Activated CD8-positive, alpha-beta T cell treated with anti-CD3 and anti-CD28 coated beads for 36 hours (primary cell): ENCODE data around the gene DPPA5. TPM values are rescaled to one million over a fixed set of nuclear protein-coding genes. Genes with fewer than 3 reads are reported as not detected.
"Not testable (repeated sequence)": the region's sequence is repeated elsewhere in the genome, so short reads cannot be mapped to it uniquely, and the experiment has no call there.

Experiments used
- ATAC-seq: fragments of 200-7000 bp; cut with Tn5 transposase; one replicate; pipeline ENCODE4 v1.10.0; 2021; ENCODE audit warnings: mild to moderate bottlenecking, moderate library complexity
- CTCF ChIA-PET: fragments of 350-600 bp; sonication (Branson Sonifier 250); formaldehyde crosslinking; loops from one replicate; lab custom pipeline; 2021; ENCODE audit warnings: antibody characterized with exemption; lab: Charles Lee
- POLR2A ChIA-PET: fragments of 350-600 bp; sonication (Branson Sonifier 250); formaldehyde crosslinking; loops from one replicate; lab custom pipeline; 2021; ENCODE audit warnings: antibody characterized with exemption; lab: Charles Lee
- DNase-seq: peaks from one replicate; pipeline ENCODE4 v3.0.0-alpha.2; 2020
- H3K27ac Mint-ChIP-seq: one replicate; pipeline ENCODE4 v1.8.0; 2021; ENCODE audit warnings: mild to moderate bottlenecking, mixed read lengths
- H3K27me3 Mint-ChIP-seq: one replicate; pipeline ENCODE4 v1.8.0; 2021; ENCODE audit warnings: mixed read lengths
- H3K36me3 Mint-ChIP-seq: one replicate; pipeline ENCODE4 v1.8.0; 2021; ENCODE audit warnings: low read depth, mixed read lengths
- H3K4me1 Mint-ChIP-seq: one replicate; pipeline ENCODE4 v1.8.0; 2021; ENCODE audit warnings: low read depth, mixed read lengths
- H3K4me3 Mint-ChIP-seq: one replicate; pipeline ENCODE4 v1.8.0; 2021; ENCODE audit warnings: mild to moderate bottlenecking, moderate library complexity, mixed read lengths
- H3K9me3 Mint-ChIP-seq: one replicate; pipeline ENCODE4 v1.8.0; 2021; ENCODE audit warnings: mixed read lengths
- CTCF ChIP-seq: fragments of 200-600 bp; IDR thresholded peaks from one replicate; pipeline ENCODE4 v1.8.0; 2022; ENCODE audit warnings: antibody characterized with exemption, mild to moderate bottlenecking
- intact Hi-C: fragments of 100-400 bp; cut with micrococcal nuclease; formaldehyde crosslinking; loops from one replicate; pipeline ENCODE4 v1.10.0; 2022
- total RNA-seq, 2 experiments: library from RNA; stranded (reverse); gene quantifications; one replicate each; pipeline ENCODE4 v1.2.3, GENCODE V29; 2021

Gene DPPA5
- total RNA-seq, 2 experiments from 2014 or later = not detected

GRCh38 chr6:73325656-73326055, 28.4 kb downstream of the DPPA5 start:
- POLR2A ChIA-PET = no interaction called here
- CTCF ChIA-PET = interaction anchor here (1.2 to 2.4 kb wide), 6 partner anchors 10 to 806 kb away, joined by 4 to 11 read pairs (median 6); no protein-coding TSS in a partner anchor
- Mint-ChIP-seq H3K9me3 (no peaks in the 10 kb centered on the region), H3K4me3 (no peak overlapping the region), H3K27me3 (peaks cover 3% of the 10 kb centered on the region), H3K4me1 (no peaks in the 10 kb centered on the region), H3K36me3 (no peaks in the 10 kb centered on the region), H3K27ac (no peak overlapping the region)
- DNase-seq (no peak), ATAC-seq (no peak)
- intact Hi-C loops = no loop called here
- no peak for TF ChIP-seq CTCF

- Mint-ChIP-seq H3K4me3 (no peak overlapping the region), H3K27me3 (no peaks in the 10 kb centered on the region), H3K27ac (no peak overlapping the region), H3K4me1 (no peaks in the 10 kb centered on the region), H3K9me3 (no peaks in the 10 kb centered on the region), H3K36me3 (no peaks in the 10 kb centered on the region)
- DNase-seq (no peak), ATAC-seq (no peak)
- no peak for TF ChIP-seq CTCF
- ChIA-PET POLR2A (no interaction called here), CTCF (interaction anchor here (0.8 to 1.2 kb wide), 2 partner anchors 14 to 288 kb away, joined by 3 read pairs; no protein-coding TSS in a partner anchor)
- intact Hi-C loops = no loop called here
These were observed 30.8 kb downstream of the DPPA5 start for GRCh38 chr6:73323323-73323722.

GRCh38 chr6:73314577-73315492, 39.2 kb downstream of the DPPA5 start:
- H3K36me3 Mint-ChIP-seq = no peaks in the 10 kb centered on the region
- intact Hi-C loops = no loop called here
- H3K4me3 Mint-ChIP-seq = no peak overlapping the region
- H3K27me3 Mint-ChIP-seq = peaks cover 52% of the 10 kb centered on the region
- TF ChIP-seq CTCF = no peak
- DNase-seq (no peak), ATAC-seq (no peak)
- H3K9me3 Mint-ChIP-seq = peaks cover 10% of the 10 kb centered on the region
- CTCF ChIA-PET = interaction anchor here (1.6 to 2.5 kb wide), 3 partner anchors 10 to 13 kb away, joined by 4 to 8 read pairs (median 8); no protein-coding TSS in a partner anchor
- H3K4me1 Mint-ChIP-seq = peaks cover 8% of the 10 kb centered on the region
- no peak overlapping the region for H3K27ac Mint-ChIP-seq
- POLR2A ChIA-PET = no interaction called here

- POLR2A ChIA-PET = not testable (repeated sequence)
These were observed 43.6 kb downstream of the DPPA5 start for GRCh38 chr6:73310503-73310845.

GRCh38 chr6:73309785-73310502, 44.1 kb downstream of the DPPA5 start:
- no peaks in the 10 kb centered on the region for H3K36me3 Mint-ChIP-seq
- H3K27ac Mint-ChIP-seq = peak overlapping the region; percentile 83
- ChIA-PET CTCF (interaction anchor here (0.6 to 1.2 kb wide), 5 partner anchors 11 to 343 kb away, joined by 3 to 4 read pairs (median 3); no protein-coding TSS in a partner anchor), POLR2A (no interaction called here)
- peaks cover 3% of the 10 kb centered on the region for H3K9me3 Mint-ChIP-seq
- ATAC-seq (peak; percentile 94), DNase-seq (peak; percentile 78)
- H3K4me3 Mint-ChIP-seq = peak overlapping the region; percentile 85
- peaks cover 35% of the 10 kb centered on the region for H3K27me3 Mint-ChIP-seq
- TF ChIP-seq CTCF = peak; percentile 55
- intact Hi-C loops = no loop called here
- H3K4me1 Mint-ChIP-seq = peaks cover 19% of the 10 kb centered on the region

More at GRCh38 chr6:73310503-73310845, 43.6 kb downstream of the DPPA5 start:
- H3K36me3 Mint-ChIP-seq, H3K9me3 Mint-ChIP-seq, ATAC-seq, DNase-seq, intact Hi-C loops, H3K27ac Mint-ChIP-seq: not testable (repeated sequence)
- peaks cover 40% of the 10 kb centered on the region for H3K27me3 Mint-ChIP-seq
- peak overlapping the region; percentile 85 for H3K4me3 Mint-ChIP-seq
- H3K4me1 Mint-ChIP-seq = peaks cover 19% of the 10 kb centered on the region
- CTCF ChIA-PET = interaction anchor here (0.6 kb wide), 1 partner anchor 78 kb away, joined by 3 read pairs; no protein-coding TSS in a partner anchor
